HCT116 (cell line): ENCODE results near the gene AHNAK. TPM values are rescaled to one million over a fixed set of nuclear protein-coding genes. Genes with fewer than 3 reads are reported as not detected.

Experiments
- ATAC-seq: fragments of 200-7000 bp; cut with Tn5 transposase; 2 replicates; pipeline ENCODE4 v1.9.1; 2020; ENCODE audit warnings: mild to moderate bottlenecking, moderate library complexity
- BruUV-seq: library from RNA; stranded (reverse); fragments of 400-500 nt; replicated peaks from 2 replicates; lab custom pipeline; 2021; lab: Mats Ljungman, UMichigan
- CTCF ChIA-PET: fragments of 300-600 bp; sonication (Branson Sonifier 250); formaldehyde crosslinking; loops from one replicate; lab custom pipeline; 2021; ENCODE audit warnings: antibody characterized with exemption; lab: Charles Lee
- POLR2A ChIA-PET: fragments of 300-600, 350-600 bp; sonication (Branson Sonifier 250); formaldehyde crosslinking; loops from one replicate; lab custom pipeline; 2021; ENCODE audit warnings: antibody characterized with exemption; lab: Charles Lee
- RAD21 ChIA-PET, 2 experiments: fragments of 300-600 bp; sonication (Branson Sonifier 250); formaldehyde crosslinking; loops; one replicate each; lab custom pipeline; 2023; ENCODE audit warnings: low total read pairs in 2 of 2; ENCODE audit not compliant: uncharacterized antibody in 2 of 2, unreplicated experiment in 2 of 2, low non-redundant PET in 1 of 2; lab: Charles Lee
- DNase-seq: peaks from one replicate; pipeline ENCODE4 v3.0.0-alpha.2; 2010; ENCODE audit warnings: low read depth, low spot score
- H2AFZ ChIP-seq: fragments of 200-600 bp; shearing (Covaris generic), sonication (generic); 2 replicates; pipeline ENCODE4 v1.6.1; 2017; ENCODE audit warnings: low read depth, mixed run types, mixed read lengths, antibody characterized with exemption, low read length; ENCODE audit not compliant: poor library complexity, severe bottlenecking
- H3K27ac ChIP-seq: 2 replicates; pipeline ENCODE4 v1.5.1; 2012; ENCODE audit warnings: low read depth, low read length
- H3K27me3 ChIP-seq: fragments of 200-600 bp; sonication (generic); 2 replicates; pipeline ENCODE4 v1.6.1; 2016; ENCODE audit warnings: mixed run types, low read length, mixed read lengths; ENCODE audit not compliant: insufficient read depth
- H3K36me3 ChIP-seq, 2 experiments: fragments of 200-500 bp in 1 of 2; fragments of 200-600 bp in 1 of 2; sonication (Bioruptor generic) in 1 of 2; sonication (generic) in 1 of 2; 2 replicates each; pipeline versions ENCODE4 v1.5.1 to v1.6.1; 2014 to 2016; ENCODE audit warnings: low read length in 2 of 2, inconsistent platforms in 1 of 2, mixed read lengths in 1 of 2, mixed run types in 1 of 2; ENCODE audit not compliant: insufficient read depth in 2 of 2, control insufficient read depth in 1 of 2
- H3K4me1 ChIP-seq, 2 experiments: fragments of 200-600 bp in 1 of 2; sonication (generic) in 1 of 2; 2 replicates each; pipeline versions ENCODE4 v1.5.1 to v1.6.1; 2012 to 2017; ENCODE audit warnings: low read length in 2 of 2, inconsistent platforms in 1 of 2, mild to moderate bottlenecking in 1 of 2, mixed read lengths in 1 of 2, mixed run types in 1 of 2, moderate library complexity in 1 of 2; ENCODE audit not compliant: insufficient read depth in 2 of 2, control insufficient read depth in 1 of 2
- H3K4me2 ChIP-seq: fragments of 200-600 bp; sonication (generic); 2 replicates; pipeline ENCODE4 v1.6.1; 2017; ENCODE audit warnings: mixed run types, low read length, mixed read lengths
- H3K4me3 ChIP-seq, 2 experiments: fragments of 200-600 bp in 1 of 2; sonication (generic) in 1 of 2; replicated peaks in 1 of 2; 2 replicates each; pipeline ENCODE4 v1.5.1; 2011 to 2016; ENCODE audit warnings: low read length in 2 of 2, control low read depth in 1 of 2, low read depth in 1 of 2, mild to moderate bottlenecking in 1 of 2, mixed read lengths in 1 of 2, mixed run types in 1 of 2
- H3K79me2 ChIP-seq: fragments of 200-600 bp; sonication (generic); 2 replicates; pipeline ENCODE4 v1.6.1; 2017; ENCODE audit warnings: mild to moderate bottlenecking, mixed run types, low read length, moderate library complexity, mixed read lengths; ENCODE audit not compliant: insufficient read depth
- H3K9ac ChIP-seq: fragments of 200-600 bp; sonication (generic); 2 replicates; pipeline ENCODE4 v1.6.1; 2016; ENCODE audit warnings: low read length, mixed read lengths
- H3K9me2 ChIP-seq: fragments of 200-600 bp; sonication (generic), shearing (Covaris generic); 2 replicates; pipeline ENCODE4 v1.6.1; 2017; ENCODE audit warnings: mixed run types, mild to moderate bottlenecking, moderate library complexity; ENCODE audit not compliant: insufficient read depth
- H3K9me3 ChIP-seq, 2 experiments: fragments of 200-500 bp in 1 of 2; fragments of 200-600 bp in 1 of 2; sonication (Bioruptor generic) in 1 of 2; sonication (generic) in 1 of 2; 2 replicates each; pipeline ENCODE4 v1.6.1; 2014 to 2017; ENCODE audit warnings: low read length in 2 of 2, mixed read lengths in 2 of 2, inconsistent platforms in 1 of 2, low read depth in 1 of 2, mild to moderate bottlenecking in 1 of 2, mixed run types in 1 of 2, moderate library complexity in 1 of 2; ENCODE audit not compliant: control insufficient read depth in 1 of 2, insufficient read depth in 1 of 2
- H4K20me1 ChIP-seq: fragments of 200-600 bp; sonication (generic), shearing (Covaris generic); 2 replicates; pipeline ENCODE4 v1.6.1; 2017; ENCODE audit warnings: mixed run types, mild to moderate bottlenecking, moderate library complexity; ENCODE audit not compliant: insufficient read depth
- EZH2phosphoT487 ChIP-seq: fragments of 200-600 bp; IDR thresholded peaks from 2 replicates; pipeline ENCODE4 v1.6.1; 2018; ENCODE audit warnings: antibody characterized with exemption, borderline replicate concordance
- POLR2AphosphoS5 ChIP-seq: IDR thresholded peaks from 2 replicates; pipeline ENCODE4 v1.6.1; 2011; ENCODE audit warnings: mild to moderate bottlenecking, low read depth, low read length, moderate library complexity
- SIN3A ChIP-seq: IDR thresholded peaks from 2 replicates; pipeline ENCODE4 v1.6.1; 2012; ENCODE audit warnings: low read depth
- YY1 ChIP-seq: IDR thresholded peaks from 2 replicates; pipeline ENCODE4 v1.6.1; 2011; ENCODE audit warnings: low read length, low read depth, moderate library complexity, mild to moderate bottlenecking; ENCODE audit not compliant: insufficient replicate concordance; ENCODE audit errors: extremely low read depth
- ZNF274 ChIP-seq: fragments of 200-500 bp; sonication (Bioruptor generic); IDR thresholded peaks from 2 replicates; pipeline ENCODE4 v1.6.1; 2014; ENCODE audit warnings: mild to moderate bottlenecking, low read depth, low read length, inconsistent platforms
- intact Hi-C: fragments of 100-400 bp; cut with micrococcal nuclease; formaldehyde crosslinking; loops from 2 replicates; pipeline ENCODE4 v1.10.0; 2022
- total RNA-seq: library from RNA; stranded (reverse); gene quantifications from one replicate; pipeline ENCODE4 v1.2.1, GENCODE V29; 2021; ENCODE audit not compliant: unreplicated experiment
- TF ChIP-seq, protein P1 (sequence below): IDR thresholded peaks from 2 replicates; pipeline ENCODE4 v1.6.1; 2012; ENCODE audit warnings: low read depth

AHNAK gene
- total RNA-seq, 1 experiment from 2014 or later = 239 TPM

DNA sequence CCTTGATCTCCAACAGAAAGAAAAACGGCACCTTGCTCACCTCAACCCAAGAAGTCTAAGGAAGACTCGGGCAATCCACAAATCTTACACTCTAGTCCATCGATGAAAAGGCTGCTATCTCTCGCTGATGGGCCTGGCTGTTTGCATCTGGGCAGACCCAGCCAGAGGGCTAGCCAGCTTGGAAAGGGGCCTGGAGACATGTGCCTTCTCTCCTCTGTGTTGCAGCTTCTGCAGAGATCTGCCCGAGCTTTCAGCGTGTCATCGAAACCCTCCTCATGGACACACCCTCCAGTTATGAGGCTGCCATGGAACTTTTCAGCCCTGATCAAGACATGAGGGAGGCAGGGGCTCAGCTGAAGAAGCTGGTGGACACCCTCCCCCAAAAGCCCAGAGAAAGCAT, 124.6 kb downstream of the AHNAK start:
- no peak for ATAC-seq
- no TSS peak for BruUV-seq
- intact Hi-C loops = no loop called here

More for the DNA sequence above, 124.6 kb downstream of the AHNAK start:
- no peaks in the 10 kb centered on the region for H4K20me1 ChIP-seq
- H3K27me3 ChIP-seq = no peaks in the 10 kb centered on the region
- CTCF ChIA-PET = interaction anchor here (0.5 to 2.9 kb wide), 2 partner anchors 121 to 469 kb away, joined by 3 to 12 read pairs; no protein-coding TSS in a partner anchor
- no peaks in the 10 kb centered on the region for H3K36me3 ChIP-seq
- DNase-seq = no peak
- no peak overlapping the region for H3K4me3 ChIP-seq
- no peak for TF ChIP-seq YY1
- TF ChIP-seq SIN3A = no peak
- TF ChIP-seq EZH2phosphoT487 = no peak
- TF ChIP-seq, protein P1, sequence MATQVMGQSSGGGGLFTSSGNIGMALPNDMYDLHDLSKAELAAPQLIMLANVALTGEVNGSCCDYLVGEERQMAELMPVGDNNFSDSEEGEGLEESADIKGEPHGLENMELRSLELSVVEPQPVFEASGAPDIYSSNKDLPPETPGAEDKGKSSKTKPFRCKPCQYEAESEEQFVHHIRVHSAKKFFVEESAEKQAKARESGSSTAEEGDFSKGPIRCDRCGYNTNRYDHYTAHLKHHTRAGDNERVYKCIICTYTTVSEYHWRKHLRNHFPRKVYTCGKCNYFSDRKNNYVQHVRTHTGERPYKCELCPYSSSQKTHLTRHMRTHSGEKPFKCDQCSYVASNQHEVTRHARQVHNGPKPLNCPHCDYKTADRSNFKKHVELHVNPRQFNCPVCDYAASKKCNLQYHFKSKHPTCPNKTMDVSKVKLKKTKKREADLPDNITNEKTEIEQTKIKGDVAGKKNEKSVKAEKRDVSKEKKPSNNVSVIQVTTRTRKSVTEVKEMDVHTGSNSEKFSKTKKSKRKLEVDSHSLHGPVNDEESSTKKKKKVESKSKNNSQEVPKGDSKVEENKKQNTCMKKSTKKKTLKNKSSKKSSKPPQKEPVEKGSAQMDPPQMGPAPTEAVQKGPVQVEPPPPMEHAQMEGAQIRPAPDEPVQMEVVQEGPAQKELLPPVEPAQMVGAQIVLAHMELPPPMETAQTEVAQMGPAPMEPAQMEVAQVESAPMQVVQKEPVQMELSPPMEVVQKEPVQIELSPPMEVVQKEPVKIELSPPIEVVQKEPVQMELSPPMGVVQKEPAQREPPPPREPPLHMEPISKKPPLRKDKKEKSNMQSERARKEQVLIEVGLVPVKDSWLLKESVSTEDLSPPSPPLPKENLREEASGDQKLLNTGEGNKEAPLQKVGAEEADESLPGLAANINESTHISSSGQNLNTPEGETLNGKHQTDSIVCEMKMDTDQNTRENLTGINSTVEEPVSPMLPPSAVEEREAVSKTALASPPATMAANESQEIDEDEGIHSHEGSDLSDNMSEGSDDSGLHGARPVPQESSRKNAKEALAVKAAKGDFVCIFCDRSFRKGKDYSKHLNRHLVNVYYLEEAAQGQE = no peak
- no peak for TF ChIP-seq POLR2AphosphoS5
- TF ChIP-seq ZNF274 = no peak
- no peak overlapping the region for H2AFZ ChIP-seq
- H3K9ac ChIP-seq = no peak overlapping the region
- H3K9me3 ChIP-seq = no peaks in the 10 kb centered on the region
- POLR2A ChIA-PET = interaction anchor here (1.1 kb wide), 1 partner anchor 243 kb away, joined by 3 read pairs; the partner anchor contains the start of genes C11orf98 and CSKMT
- peaks cover 0 to 20% of the 10 kb centered on the region in 2 experiments; a peak in 2 of 4 replicates for H3K4me1 ChIP-seq
- no peak overlapping the region for H3K27ac ChIP-seq
- no peaks in the 10 kb centered on the region for H3K9me2 ChIP-seq
- H3K79me2 ChIP-seq = no peaks in the 10 kb centered on the region
- RAD21 ChIA-PET = interaction anchor here in 1 of 2 experiments (0.7 kb wide), 1 partner anchor 200 kb away, joined by 5 read pairs; the partner anchor contains the start of gene B3GAT3
- no peak overlapping the region for H3K4me2 ChIP-seq
